AG10803 (cell line): ENCODE data around the gene CAPN3.

Experiments
- DNase-seq: peaks from one replicate; pipeline ENCODE4 v3.0.0; 2010; ENCODE audit warnings: low read depth
- H3K4me3 ChIP-seq: 2 replicates; pipeline ENCODE4 v1.5.1; 2011; ENCODE audit warnings: mild to moderate bottlenecking, low read length, control low read depth
- CTCF ChIP-seq: conservative IDR thresholded peaks from 2 replicates; pipeline ENCODE4 v1.5.1; 2011; ENCODE audit warnings: mild to moderate bottlenecking, low read length, control low read depth, inconsistent platforms

The CAPN3 gene

DNA sequence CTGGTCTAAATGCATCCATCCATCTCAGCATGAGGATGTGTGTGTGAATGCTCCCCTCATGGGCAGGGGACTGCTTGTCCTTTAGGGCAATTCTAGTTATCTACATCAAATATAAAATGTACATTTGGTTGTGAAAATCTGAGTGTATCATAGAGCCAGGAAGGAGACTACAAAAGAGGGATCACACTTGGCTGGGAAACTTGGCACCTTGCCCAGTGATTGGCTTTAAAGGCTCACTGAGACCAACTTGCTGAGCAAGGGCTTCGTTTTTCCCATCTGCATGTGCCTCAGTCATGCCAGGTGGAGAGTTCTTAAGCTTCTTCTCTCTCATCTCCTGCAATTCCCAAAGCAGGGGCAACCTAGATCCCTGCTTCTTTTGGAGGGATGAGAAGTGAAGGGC, 5.2 kb downstream of the CAPN3 start:
- no peak for TF ChIP-seq CTCF
- DNase-seq = peak; percentile 6
- H3K4me3 ChIP-seq = no peak overlapping the region

DNA sequence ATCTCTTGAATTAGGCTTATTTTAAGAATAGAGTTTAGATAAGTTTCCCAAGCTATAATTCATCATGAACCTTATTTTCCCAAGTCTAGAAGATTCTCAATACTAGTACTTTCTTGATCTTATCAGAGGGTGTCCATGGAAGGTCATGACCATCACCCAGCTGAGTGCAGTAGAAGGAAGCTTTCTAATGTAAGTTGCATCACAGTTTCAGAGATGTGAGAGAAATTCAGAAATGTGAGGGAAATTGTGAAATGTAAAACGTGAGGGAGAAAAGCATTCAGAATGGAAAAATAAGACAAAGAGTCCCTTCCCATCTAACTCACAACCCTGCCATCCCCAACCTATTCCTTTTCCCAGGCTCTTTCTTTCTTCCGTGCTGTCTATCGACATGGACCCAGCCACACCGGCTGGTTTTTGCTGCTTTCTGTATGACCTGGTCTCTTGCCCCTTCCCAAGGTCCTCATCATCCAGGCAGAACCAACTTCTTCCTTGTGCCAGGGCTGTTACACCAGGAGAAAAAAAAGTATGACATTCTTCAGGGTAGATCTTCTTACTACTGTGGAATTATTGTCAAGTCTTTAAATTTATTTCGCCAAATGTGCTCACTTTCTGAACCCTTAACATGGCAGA, 6.7 kb downstream of the CAPN3 start:
- TF ChIP-seq CTCF = no peak
- no peak overlapping the region for H3K4me3 ChIP-seq
- DNase-seq = no peak

GRCh38 chr15:42367041-42367440, 7.7 kb downstream of the CAPN3 start:
- DNase-seq = peak; percentile 14
- TF ChIP-seq CTCF = no peak
- H3K4me3 ChIP-seq = no peak overlapping the region

DNA sequence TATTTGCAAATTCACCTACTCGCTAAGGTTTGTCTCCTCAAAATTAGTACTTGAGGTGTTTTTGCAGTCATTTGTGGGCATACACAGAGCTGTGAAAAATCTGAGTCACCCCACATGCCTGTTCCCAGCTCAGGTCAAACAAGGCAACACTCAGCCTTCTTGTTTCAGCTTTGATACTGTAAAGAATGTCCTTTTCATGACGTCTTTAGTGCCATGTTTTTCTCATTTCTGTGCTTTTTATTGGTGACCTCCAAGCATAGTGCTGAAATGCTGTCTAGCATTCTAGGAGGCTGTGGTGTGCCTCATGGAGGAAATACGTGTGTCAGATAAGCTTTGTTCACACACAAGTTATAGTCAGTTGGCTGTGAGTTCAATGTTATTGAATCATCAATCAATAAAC, 8.8 kb downstream of the CAPN3 start:
- TF ChIP-seq CTCF = no peak
- H3K4me3 ChIP-seq = no peak overlapping the region
- peak; percentile 39 for DNase-seq

- peak; percentile 15; the same call in 1 of the 2 replicates for TF ChIP-seq CTCF
- no peak overlapping the region for H3K4me3 ChIP-seq
- DNase-seq = peak; percentile 11
Measured at GRCh38 chr15:42371096-42371495, 11.8 kb downstream of the CAPN3 start.

GRCh38 chr15:42373274-42373673, 14.0 kb downstream of the CAPN3 start:
- no peak overlapping the region for H3K4me3 ChIP-seq
- DNase-seq = no peak
- no peak for TF ChIP-seq CTCF

DNA sequence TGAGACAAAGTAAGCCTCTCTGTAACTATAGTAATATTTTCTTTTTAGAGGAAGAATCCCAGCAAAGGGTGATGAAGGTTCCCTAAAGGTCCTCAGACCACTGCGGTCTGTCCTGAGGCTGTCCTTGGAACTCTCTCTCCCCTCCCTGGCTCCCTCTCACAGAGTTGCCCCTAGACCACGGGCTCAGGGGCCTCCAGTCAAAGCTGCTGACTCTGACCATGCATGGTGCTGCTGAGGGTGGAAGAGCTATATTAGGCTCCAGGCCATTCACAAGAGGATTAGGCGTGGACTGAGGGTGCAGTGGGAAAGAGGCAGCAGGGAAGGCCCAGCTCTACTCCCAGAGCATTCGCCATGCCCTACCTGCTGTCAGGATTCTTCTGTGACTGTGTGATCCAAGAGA, 14.6 kb downstream of the CAPN3 start:
- no peak overlapping the region for H3K4me3 ChIP-seq
- DNase-seq = no peak
- TF ChIP-seq CTCF = no peak
